ENCODE measurements around the gene CDRT4.

Gene CDRT4

DNA sequence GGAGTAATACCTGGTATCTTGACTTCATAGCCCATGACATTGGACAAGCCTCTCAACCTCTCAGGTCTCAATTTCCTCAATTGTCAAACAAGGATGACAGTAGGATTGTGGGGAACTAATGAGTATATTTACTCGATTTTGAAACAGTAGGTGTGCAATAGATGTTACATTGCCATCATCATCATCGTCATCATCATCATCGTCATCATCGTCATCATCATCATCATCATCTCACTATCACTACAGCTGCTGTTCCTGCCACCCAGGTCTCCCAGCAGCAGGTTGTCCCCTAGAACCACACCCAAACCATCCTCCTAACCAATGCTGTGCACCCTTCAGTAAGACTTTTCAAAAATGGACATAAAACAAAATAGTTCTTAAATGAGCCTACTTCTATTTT lies 24.8 kb upstream of the CDRT4 start:
- no peak for DNase-seq

GRCh38 chr17:15490634-15491261 lies 23.3 kb upstream of the CDRT4 start:
- DNase-seq: peak; percentile 71

DNA sequence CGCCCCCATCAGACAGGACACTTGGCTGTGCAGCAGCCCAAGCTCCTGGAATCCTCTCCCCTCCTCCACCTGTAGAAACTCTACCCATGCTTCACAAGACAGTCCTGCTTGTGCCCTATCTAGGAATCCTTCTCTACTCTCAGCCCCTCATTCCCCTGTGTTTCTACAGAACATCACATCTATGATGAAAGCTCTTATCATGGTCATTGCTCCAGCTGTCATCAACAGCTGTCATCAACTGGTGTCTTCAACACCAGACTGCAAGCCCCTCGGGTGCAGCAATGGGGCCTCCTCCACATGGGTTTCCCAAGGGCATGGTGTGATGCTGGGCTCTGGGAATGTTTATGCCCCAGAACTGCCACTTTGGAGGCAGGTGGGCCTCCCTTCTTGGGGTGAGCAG lies 21.1 kb upstream of the CDRT4 start:
- DNase-seq: no peak

- DNase-seq: no peak
Measured at GRCh38 chr17:15485045-15485444, 17.6 kb upstream of the CDRT4 start.

GRCh38 chr17:15483431-15483830 lies 16.0 kb upstream of the CDRT4 start:
- DNase-seq: no peak

- no peak for DNase-seq
Measured at GRCh38 chr17:15482476-15482875, 15.1 kb upstream of the CDRT4 start.

DNA sequence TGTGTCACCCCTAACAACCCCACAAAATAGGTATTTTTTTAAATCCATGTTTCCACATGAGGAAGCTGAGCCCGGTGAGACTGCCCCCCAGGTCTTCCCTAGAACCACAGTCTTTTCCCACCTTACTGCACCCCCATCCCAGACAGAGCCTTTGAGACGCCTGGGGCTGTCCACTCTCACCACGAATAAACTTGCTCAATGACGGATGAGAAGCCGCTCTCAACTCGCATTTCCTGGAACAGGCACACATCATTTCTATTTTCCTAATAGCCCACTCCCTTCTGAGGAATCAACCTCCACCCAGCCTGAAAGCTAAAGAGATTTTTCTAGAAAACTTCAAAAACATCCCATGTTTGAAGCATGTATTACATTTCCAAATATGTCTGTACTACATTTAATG lies 14.1 kb upstream of the CDRT4 start:
- DNase-seq: no peak

- no peak for DNase-seq
Measured at GRCh38 chr17:15480204-15480603, 12.8 kb upstream of the CDRT4 start.

- no peak for DNase-seq
Measured at GRCh38 chr17:15479703-15480102, 12.3 kb upstream of the CDRT4 start.

DNA sequence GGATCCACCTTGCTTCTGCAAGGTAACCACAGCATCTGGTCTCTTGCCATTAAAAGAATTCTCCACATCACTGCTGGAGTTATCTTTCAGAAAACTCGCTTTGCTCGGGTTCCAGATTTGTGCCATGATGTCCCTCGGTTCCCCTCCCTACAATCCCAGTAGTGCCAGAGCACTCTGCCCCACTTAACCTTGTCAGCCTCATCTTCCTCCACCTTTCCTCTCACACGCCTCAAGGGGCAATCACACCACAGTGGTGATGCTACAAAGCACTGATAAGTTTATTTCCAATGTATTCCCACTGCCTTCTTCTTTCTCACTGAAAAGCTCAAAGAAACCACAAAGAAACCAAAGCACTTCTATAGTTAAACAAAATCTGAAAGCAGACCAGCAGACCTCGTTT lies 11.4 kb upstream of the CDRT4 start:
- no peak for DNase-seq

DNA sequence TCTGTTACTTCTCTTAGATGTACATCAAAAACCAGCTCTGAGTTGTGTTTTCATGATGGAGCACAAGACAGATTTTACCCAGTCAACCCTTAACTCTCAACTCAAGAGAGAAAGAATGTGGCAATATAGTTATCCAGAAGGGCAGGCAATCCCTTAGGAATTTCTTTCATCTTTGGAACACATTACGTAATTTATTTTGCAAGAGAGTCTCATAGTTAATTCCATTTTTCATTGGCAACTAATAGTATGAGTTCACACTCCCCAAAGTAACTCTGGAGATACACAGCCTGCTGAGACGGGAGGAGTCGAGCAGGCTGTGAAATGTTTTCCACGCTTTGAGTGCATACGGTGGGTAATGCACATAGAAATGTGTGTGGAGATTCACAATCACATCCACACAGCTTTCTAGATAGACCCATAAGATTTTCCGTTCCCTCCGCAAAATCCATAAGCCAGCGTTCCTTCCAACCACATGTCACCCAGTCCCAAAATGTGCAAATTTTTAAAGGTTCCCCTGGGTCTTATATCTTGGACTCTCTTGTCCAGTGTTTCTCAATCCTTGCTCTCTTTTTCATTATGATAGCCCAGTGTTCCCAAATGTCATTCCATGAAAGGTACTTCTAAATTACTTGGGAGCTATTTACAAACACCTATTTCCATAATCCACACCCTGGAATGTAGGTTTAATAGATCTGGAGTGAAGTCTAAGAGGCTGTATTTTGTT lies 8.4 kb upstream of the CDRT4 start:
- DNase-seq: no peak

DNA sequence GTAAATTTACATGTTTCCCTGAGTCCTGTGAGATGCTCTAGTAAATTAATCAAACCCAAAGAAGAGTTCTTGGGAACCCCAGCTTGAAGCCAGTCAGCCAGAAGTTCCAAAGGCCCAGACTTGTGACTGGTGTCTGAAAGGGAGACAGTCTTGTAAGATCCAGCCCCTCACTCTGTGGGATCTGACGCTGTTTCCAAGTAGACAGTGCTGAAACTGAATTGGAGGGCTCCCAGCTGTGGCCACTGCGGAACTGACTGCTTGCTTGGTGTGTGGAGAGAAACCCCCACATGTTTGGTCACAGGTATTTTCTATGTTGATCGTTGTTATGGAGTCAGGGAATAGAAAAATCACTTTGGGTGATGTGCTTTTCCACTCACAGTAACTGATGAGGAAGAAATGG lies 5.5 kb upstream of the CDRT4 start:
- no peak for DNase-seq

DNA sequence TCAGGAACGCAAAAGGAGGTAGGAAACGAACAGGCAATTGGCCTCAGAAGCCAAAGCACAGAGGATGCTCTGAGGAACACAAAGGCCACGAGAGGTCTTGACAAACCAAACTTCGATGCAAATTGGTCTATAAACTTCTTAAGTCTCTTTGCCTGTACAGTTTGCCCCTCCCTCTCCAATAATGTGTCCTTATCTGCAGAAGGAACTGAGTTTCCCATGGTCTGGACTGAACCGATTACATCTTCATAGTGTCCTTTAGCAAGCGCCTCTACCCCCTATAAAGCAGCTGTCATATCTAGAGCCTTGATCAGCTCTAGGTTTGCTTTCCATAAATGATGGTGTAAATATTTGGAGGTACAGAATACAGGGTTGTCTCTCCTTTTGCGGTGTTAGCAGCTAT lies 3.1 kb upstream of the CDRT4 start:
- no peak for DNase-seq

DNA sequence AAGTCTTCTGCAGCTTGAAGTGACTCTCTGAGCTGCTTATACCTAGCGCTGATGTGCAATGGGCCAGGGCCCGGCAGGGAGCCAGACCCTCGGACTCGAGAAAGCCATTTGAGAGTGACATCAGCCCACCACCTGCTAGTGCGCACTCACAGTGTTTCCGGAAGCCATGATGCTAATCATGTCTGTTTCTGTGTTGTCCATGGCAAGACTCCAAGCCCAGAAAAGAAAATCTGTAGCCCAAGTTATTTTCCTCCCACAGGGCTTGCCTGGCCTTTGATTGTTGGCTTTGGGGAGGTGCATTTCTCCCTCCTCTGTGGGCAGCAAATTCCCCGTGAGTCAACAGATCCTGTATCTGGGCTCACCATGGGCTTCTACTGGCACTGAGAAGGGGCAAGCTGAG lies 1.8 kb upstream of the CDRT4 start:
- no peak for DNase-seq

GRCh38 chr17:15468126-15468525 lies 705 bp upstream of the CDRT4 start:
- no peak for DNase-seq

- DNase-seq: no peak
Measured at GRCh38 chr17:15466131-15466530, 1.3 kb downstream of the CDRT4 start.

GRCh38 chr17:15465045-15465701 lies 2.2 kb downstream of the CDRT4 start:
- DNase-seq: no peak

DNA sequence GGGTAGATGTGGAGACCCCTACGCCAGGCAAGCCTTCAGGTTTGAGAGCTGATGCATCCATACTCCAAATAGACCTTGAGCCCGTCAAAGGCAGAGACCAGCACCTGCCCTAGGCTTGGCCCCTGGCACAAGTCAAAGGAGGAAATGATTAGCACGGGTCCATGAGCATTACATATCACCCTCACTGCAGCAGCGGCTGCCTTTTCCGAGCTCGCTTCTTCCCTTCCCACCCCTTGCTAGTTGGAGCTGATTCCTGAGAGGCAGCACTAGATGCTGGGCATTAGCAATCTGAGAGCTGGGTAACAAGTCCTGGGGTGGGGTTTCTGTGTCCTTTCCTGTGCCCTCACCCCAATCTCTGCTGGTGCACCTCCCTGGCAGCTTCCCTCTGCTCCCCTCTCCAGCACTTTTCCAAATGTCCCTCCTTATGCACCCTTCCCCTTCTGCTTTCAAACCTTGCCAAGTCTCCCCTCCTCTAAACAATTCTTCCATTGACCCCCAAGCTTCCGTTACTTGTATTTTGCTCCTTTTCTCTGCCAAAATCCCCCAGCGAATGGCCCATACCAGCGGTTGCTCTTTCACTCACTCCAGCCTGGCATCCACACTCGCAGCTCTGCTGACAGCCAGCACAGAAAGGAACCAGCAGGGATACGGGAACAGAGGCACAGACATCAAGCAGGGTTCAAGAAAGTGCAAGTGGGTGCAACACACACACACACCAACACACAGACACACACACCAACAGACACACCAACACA lies 3.0 kb downstream of the CDRT4 start:
- no peak for DNase-seq

DNA sequence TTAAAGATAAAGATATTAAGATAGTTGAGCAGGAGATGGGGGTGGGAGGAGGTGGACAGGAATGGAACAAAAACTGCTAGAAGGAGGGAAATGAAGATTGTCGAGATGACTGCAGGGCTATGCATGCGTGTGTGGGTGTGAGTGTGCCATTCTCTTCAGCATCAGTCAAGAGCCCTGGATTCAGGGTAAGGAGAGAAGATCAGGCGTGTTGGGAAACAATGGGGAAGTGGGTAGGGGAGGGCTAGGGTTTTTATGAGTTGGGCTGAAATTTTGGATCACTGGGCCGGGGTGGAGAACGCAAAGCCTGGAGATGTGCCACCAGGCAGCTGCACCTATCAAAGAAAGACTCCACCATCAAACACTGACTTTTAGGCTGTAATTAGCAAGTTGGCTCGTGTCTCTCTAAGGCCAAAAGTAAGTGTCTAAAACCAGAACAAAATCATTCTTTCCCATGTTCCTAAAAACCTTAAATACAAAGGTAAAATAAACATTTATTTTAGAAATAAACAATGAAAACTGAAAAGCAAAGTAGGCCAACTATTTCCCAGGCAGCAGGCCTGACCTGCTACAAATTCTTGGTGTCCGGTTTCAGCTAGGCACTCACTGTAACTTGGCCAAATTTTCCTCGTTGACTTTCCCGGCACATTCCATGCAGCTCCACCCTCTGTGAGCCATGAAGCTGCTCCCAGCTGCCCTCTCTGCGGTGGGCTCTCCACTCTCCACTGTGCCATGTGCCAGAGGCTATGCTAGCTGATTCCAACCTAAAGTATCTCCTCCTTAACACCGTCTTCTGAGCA lies 4.2 kb downstream of the CDRT4 start:
- no peak for DNase-seq

DNA sequence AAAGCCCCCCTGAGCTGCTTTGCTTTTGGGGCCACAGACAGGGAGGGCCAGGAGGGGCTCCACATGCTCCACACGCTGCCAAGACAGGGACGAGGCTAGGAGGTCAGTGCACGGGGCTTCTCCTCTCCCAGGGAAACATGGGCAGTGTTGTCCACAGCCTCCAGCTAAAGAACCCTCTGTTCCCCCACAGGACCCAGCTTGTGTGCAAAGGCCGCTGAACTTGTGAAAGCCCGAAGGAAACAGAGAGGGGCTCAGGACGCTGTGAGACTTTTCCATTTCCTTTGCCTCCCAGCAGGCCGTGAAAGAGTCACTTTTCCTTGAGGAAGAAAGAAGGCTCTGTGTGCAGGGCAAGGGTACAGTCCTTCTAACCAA lies 9.7 kb downstream of the CDRT4 start:
- DNase-seq: no peak

GRCh38 chr17:15456972-15457722 lies 10.3 kb downstream of the CDRT4 start:
- DNase-seq: no peak

DNA sequence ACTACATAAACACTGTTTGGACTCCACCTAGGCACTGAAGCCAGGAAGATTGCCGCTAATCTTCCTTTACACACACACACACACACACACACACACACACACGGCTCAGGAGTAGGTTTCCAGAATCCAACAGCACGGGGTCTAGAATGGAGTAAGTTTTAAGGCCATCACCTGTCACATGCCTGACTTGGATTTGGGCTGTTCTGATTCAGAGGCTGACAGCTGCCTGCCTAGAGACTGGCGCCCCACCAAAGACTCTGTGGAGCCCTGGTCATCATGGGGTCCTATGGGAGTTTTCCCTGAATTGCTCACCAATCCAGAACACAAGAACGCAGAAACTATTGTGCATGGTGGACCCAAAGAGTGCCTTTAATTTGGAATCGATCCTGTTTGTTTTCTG lies 10.9 kb downstream of the CDRT4 start:
- no peak for DNase-seq
